Neutrophil (primary cell): ENCODE measurements around the gene FRMPD2.
"Not testable (repeated sequence)": the region's sequence is repeated elsewhere in the genome, so short reads cannot be mapped to it uniquely, and the experiment has no call there.

ENCODE experiments used
- H3K27ac ChIP-seq: fragments of 200-600 bp; sonication (generic); 2 replicates; pipeline ENCODE4 v1.5.1; 2016; ENCODE audit warnings: mild to moderate bottlenecking, moderate library complexity
- H3K27me3 ChIP-seq: fragments of 200-600 bp; sonication (generic); 2 replicates; pipeline ENCODE4 v1.6.0; 2016; ENCODE audit warnings: mild to moderate bottlenecking
- H3K36me3 ChIP-seq: fragments of 200-600 bp; sonication (generic); 2 replicates; pipeline ENCODE4 v1.5.1; 2017
- H3K4me1 ChIP-seq, 2 experiments: fragments of 200-600 bp in 1 of 2; sonication (generic) in 1 of 2; 1 replicate in 1 of 2; 2 replicates in 1 of 2; pipeline versions ENCODE4 v1.5.1 to v1.6.1; 2013 to 2016; ENCODE audit warnings: low read depth in 1 of 2, low read length in 1 of 2, mild to moderate bottlenecking in 1 of 2, moderate library complexity in 1 of 2; ENCODE audit not compliant: control insufficient read depth in 1 of 2, insufficient read depth in 1 of 2
- H3K4me3 ChIP-seq, 2 experiments: fragments of 200-600 bp in 1 of 2; sonication (generic) in 1 of 2; 1 replicate in 1 of 2; 2 replicates in 1 of 2; pipeline ENCODE4 v1.5.1; 2013 to 2016; ENCODE audit warnings: low read depth in 1 of 2, low read length in 1 of 2, mild to moderate bottlenecking in 1 of 2, moderate library complexity in 1 of 2
- H3K9me3 ChIP-seq: fragments of 200-600 bp; sonication (generic); 2 replicates; pipeline ENCODE4 v1.5.1; 2016
- TF ChIP-seq, protein P1 (sequence below): fragments of 200-600 bp; sonication (generic); IDR thresholded peaks from 2 replicates; pipeline ENCODE4 v1.5.1; 2016; ENCODE audit warnings: antibody characterized with exemption

FRMPD2 gene

GRCh38 chr10:48187713-48188485, 86.6 kb downstream of the FRMPD2 start:
- no peaks in the 10 kb centered on the region for H3K27me3 ChIP-seq
- TF ChIP-seq, protein P1, sequence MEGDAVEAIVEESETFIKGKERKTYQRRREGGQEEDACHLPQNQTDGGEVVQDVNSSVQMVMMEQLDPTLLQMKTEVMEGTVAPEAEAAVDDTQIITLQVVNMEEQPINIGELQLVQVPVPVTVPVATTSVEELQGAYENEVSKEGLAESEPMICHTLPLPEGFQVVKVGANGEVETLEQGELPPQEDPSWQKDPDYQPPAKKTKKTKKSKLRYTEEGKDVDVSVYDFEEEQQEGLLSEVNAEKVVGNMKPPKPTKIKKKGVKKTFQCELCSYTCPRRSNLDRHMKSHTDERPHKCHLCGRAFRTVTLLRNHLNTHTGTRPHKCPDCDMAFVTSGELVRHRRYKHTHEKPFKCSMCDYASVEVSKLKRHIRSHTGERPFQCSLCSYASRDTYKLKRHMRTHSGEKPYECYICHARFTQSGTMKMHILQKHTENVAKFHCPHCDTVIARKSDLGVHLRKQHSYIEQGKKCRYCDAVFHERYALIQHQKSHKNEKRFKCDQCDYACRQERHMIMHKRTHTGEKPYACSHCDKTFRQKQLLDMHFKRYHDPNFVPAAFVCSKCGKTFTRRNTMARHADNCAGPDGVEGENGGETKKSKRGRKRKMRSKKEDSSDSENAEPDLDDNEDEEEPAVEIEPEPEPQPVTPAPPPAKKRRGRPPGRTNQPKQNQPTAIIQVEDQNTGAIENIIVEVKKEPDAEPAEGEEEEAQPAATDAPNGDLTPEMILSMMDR = no peak
- H3K27ac ChIP-seq = no peak overlapping the region
- H3K4me1 ChIP-seq = no peaks in the 10 kb centered on the region
- no peaks in the 10 kb centered on the region for H3K36me3 ChIP-seq
- H3K9me3 ChIP-seq = no peaks in the 10 kb centered on the region
- H3K4me3 ChIP-seq = no peak overlapping the region

DNA sequence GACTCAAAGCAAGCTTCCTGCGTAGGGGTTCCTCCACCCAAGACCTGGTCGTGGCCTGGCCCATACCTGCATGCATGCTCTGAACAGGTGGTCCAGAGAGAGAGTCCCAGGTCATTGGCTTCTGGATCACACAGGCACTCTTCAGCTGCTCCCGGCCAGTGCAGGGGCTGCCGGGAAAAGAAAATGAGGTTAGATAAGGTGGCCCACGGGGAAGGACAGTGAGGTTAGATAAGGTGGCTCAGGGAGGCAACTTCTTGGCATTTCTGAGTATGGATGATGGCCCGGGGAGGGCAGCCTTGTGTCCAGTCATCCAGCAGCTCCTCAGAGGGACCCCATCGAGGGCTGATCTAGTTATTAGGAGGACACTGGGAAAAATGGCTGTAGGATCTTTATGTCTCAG, 87.4 kb downstream of the FRMPD2 start:
- Histone ChIP-seq H3K36me3 (no peaks in the 10 kb centered on the region), H3K27ac (no peak overlapping the region), H3K9me3 (no peaks in the 10 kb centered on the region), H3K4me3 (no peak overlapping the region), H3K27me3 (no peaks in the 10 kb centered on the region), H3K4me1 (no peaks in the 10 kb centered on the region)
- TF ChIP-seq, protein P1 = no peak

DNA sequence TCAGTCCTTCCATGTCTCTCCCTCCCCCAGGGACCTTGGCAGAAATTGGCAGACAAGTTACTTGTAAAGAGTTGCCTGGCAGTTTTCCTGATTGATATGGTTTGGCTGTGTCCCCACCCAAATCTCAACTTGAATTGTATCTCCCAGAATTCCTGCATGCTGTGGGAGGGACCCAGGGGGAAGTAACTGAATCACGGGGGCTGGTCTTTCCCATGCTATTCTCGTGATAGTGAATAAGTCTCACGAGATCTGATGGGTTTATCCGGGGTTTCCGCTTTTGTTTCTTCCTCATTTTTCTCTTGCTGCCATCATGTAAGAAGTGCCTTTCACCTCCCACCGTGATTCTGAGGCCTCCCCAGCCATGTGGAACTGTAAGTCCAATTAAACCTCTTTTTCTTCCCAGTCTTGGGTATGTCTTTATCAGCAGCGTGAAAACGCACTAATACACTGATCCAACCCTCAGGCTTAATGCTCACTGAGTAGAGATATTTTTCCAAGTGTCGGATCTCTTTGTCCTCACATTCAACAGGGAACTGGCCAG, 88.2 kb downstream of the FRMPD2 start:
- not testable (repeated sequence) for H3K36me3 ChIP-seq, H3K27ac ChIP-seq, H3K4me1 ChIP-seq, H3K9me3 ChIP-seq, H3K4me3 ChIP-seq, H3K27me3 ChIP-seq

DNA sequence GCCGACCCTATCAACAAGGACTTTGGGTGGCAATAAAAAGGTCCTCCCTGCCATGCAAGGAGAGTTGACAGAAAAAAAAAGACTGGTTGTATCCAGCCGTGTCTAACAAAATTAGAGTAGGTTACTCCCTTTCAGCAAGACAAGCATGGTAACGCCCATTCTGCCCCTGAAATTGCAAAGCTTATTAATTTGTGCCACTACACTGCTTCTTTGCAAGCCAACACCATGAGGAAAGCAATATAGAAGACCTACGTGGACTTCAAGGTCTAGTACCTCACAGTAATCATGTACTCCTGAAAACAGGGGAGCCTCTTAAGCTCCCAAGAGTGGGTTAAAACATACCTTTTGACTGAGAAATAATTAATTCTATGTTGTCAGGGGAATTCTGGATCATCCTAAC, 90.3 kb downstream of the FRMPD2 start:
- Histone ChIP-seq H3K36me3 (no peaks in the 10 kb centered on the region), H3K4me1 (no peaks in the 10 kb centered on the region), H3K9me3 (no peaks in the 10 kb centered on the region), H3K27ac (no peak overlapping the region), H3K27me3 (no peaks in the 10 kb centered on the region), H3K4me3 (no peak overlapping the region)
- TF ChIP-seq, protein P1 = no peak

GRCh38 chr10:48172715-48173114, 101.8 kb downstream of the FRMPD2 start:
- not testable (repeated sequence) for H3K4me3 ChIP-seq, H3K4me1 ChIP-seq, H3K27me3 ChIP-seq, H3K27ac ChIP-seq, H3K9me3 ChIP-seq, H3K36me3 ChIP-seq

DNA sequence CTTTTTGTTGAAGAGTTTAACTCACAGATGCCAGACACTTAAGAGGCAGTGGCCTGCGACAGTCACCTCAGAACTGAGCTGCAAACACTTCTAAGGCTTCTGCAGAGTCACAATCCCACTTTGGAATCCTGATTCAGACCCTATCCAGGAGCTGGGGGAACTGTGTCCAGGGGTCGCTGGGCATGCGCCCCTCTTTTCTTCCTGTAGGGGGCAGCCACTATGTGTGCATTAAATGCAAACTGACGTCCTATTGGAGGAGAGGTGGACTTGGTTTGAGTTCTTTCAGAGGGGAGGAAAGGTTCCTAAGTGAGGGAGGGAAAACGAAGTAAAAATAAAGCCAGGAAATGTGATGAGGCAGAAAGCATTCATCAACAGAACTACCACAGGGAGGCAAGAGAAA, 113.8 kb downstream of the FRMPD2 start:
- H3K9me3 ChIP-seq, H3K27ac ChIP-seq, H3K36me3 ChIP-seq, H3K27me3 ChIP-seq, H3K4me1 ChIP-seq, H3K4me3 ChIP-seq: not testable (repeated sequence)

DNA sequence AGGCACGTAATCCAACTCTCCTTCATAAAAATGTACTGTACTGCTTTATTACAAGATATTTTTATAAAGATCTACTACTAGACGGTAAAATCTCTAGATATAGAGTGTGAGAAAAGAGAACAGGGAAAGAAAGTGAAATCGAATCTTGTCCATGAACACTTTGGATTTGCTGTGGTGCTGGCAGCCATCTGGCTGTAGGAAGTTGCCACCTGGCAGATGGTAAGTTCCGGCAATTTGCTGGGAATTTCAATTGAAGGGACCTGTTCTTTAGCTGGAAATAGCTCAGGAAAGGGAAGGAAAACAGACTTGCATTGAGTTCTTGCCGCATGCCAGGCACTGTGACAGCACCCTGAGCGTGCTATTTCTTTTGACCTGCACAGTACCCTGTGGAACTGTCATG, 114.3 kb downstream of the FRMPD2 start:
- not testable (repeated sequence) for H3K9me3 ChIP-seq, H3K4me1 ChIP-seq, H3K4me3 ChIP-seq, H3K27me3 ChIP-seq, H3K36me3 ChIP-seq, H3K27ac ChIP-seq

DNA sequence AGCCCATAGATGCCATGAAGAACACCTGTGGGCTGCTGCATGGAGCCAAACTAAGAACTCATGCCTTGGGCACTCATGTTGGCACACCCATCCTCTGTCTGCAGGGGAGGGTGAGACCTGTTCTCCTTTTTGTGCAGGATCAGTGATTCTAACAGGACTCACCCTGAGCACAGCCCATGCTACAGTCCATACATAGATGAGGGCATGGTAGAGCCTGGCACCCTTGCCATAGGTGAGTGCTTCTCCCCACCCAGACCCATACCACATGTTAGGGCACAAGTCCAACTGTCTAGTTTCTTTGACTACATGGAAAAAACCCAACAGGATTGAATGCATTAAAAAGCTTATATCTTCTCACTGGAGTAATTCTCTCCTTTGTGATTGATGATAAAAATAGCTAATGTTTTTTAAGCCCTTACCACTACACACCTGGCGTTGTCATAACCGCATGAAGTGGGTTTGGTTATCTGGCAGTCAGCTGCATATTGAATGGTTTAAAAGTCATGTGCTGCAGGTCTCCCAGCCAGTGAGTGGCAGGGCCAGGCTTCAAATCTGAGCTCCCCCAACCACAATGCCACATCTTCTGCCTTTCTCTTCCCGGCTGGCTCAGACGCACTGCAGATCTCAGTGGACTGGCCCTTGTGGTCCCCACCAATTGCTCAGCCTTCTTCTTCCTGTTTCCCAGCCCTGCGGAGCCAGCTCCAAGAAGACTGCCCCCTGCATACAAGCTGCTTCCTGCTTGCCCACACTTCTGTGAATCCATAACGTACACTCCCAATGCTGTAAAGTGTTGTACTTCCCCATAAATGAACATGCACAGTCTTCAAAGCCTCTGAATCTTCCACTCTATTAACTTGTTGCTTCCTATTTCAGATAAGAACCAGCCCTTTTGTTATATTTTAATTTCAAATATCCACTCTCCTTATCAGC, 120.0 kb downstream of the FRMPD2 start:
- not testable (repeated sequence) for H3K9me3 ChIP-seq

DNA sequence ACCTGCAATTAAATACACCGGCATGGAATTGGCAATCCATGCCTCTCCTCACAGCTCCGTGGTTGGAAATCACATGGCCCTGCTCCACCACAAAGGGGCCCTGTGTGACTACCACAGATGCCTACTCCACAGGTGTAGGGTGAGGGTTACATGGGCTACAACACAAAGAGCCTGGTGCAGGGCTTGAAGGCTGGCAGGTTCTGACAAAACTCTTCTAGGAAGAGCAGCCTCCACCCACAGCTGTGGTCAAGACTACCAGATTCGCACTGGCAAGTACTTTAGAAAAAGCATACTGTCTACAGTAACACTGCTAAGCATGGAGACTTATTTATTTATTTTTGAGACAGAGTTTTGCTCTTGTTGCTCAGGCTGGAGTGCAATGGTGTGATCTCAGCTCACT, 126.9 kb downstream of the FRMPD2 start:
- H3K4me1 ChIP-seq, H3K27ac ChIP-seq, H3K9me3 ChIP-seq, H3K4me3 ChIP-seq, H3K36me3 ChIP-seq, H3K27me3 ChIP-seq: not testable (repeated sequence)

More for the DNA sequence above, 120.0 kb downstream of the FRMPD2 start:
- not testable (repeated sequence) for H3K36me3 ChIP-seq, H3K27ac ChIP-seq, H3K27me3 ChIP-seq, H3K4me3 ChIP-seq, H3K4me1 ChIP-seq

DNA sequence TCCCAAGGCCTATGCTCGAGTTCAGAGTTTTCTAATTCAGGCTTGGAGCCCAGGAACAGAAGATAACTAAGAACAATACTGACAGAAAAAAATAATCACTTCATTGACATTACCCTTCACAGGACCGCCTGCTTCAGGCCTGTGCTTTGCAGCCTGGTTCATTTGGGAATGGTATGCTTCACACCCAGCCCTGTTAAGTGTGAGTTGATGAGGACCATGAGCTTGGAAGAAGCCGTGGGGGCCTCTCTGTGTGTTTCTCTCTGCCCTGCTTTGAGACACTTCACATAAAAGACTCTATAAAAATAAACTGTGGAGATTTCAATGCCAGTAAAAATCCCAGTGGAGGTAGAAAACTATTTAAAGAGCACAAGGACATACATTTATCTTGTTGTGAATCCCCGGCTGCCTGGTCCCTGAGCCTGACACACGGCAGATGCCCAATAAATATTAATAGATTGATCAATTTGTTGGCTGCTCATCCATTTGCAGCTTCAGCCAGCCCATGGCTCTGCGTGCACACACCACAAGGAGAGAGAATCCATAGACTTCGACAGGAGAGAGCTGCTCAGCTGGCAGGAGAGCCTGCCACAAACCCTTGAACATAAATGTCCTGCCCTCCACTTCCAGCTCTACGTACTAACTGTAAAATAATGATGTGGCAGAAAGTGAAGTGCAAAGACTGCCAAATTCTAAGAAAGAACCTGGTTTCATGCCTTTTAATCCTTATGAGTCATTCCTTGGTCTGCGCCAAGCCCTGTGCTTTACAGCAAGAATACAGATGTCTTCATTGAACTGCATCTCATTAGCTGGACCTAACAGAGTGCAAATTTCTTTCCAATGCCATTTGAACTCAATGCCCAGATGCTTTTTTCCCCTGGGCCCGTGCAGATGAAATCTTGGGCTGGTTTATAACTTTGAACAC, 130.5 kb downstream of the FRMPD2 start:
- H3K27ac ChIP-seq, H3K4me3 ChIP-seq, H3K9me3 ChIP-seq, H3K4me1 ChIP-seq, H3K36me3 ChIP-seq, H3K27me3 ChIP-seq: not testable (repeated sequence)
